ENCODE results near the gene PPIL1. TPM values are rescaled to one million over a fixed set of nuclear protein-coding genes. Genes with fewer than 3 reads are reported as not detected.
"Not testable (repeated sequence)": the region's sequence is repeated elsewhere in the genome, so short reads cannot be mapped to it uniquely, and the experiment has no call there.

Gene PPIL1
- total RNA-seq, 1 donor from 2014 or later = 18.9 TPM

DNA sequence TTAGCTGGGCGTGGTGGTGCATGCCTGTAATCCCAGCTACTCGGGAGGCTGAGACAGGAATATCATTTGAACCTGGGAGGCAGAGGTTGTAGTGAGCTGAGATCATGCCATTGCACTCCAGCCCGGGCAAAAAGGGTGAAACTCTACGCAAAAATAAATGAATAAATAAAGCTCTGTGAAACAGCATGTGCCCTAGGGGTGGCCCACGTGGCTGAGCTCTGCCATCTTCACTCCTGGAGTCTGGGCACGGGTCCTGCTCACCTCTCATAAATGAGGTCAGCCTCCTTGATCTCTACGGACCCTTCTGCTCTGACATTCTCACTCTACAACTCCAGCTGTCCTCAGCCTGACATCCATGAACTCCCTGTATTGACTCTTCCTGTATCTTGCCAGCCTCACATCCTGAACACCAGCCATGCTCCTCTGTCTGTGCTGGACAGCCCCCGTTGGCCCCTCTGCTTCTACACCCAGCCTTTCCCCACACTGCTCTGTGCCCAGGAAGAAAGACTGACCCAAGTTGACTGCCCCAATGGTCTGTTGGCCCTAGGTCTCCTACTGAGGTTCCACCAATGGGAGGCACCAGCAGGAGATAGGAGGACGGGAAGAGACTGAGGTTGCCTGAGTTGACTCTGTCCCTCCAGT is 57.3 kb downstream of the PPIL1 start:
- Histone ChIP-seq H3K4me3 (no peak overlapping the region), H3K27me3 (no peaks in the 10 kb centered on the region), H3K9me3 (no peaks in the 10 kb centered on the region), H3K36me3 (no peaks in the 10 kb centered on the region), H3K27ac (no peak overlapping the region), H3K4me1 (peaks cover 8% of the 10 kb centered on the region)
- no peak for DNase-seq (ENCODE audit: extremely low spot score in 2 of 2)
- TF ChIP-seq POLR2A (IDR thresholded peaks at IDR 0.05) (no peak), POLR2AphosphoS5 (IDR thresholded peaks at IDR 0.05; ENCODE audit: insufficient read depth in 1 of 2, low read depth in 1 of 2) (no peak)
- TF ChIP-seq, protein P1, sequence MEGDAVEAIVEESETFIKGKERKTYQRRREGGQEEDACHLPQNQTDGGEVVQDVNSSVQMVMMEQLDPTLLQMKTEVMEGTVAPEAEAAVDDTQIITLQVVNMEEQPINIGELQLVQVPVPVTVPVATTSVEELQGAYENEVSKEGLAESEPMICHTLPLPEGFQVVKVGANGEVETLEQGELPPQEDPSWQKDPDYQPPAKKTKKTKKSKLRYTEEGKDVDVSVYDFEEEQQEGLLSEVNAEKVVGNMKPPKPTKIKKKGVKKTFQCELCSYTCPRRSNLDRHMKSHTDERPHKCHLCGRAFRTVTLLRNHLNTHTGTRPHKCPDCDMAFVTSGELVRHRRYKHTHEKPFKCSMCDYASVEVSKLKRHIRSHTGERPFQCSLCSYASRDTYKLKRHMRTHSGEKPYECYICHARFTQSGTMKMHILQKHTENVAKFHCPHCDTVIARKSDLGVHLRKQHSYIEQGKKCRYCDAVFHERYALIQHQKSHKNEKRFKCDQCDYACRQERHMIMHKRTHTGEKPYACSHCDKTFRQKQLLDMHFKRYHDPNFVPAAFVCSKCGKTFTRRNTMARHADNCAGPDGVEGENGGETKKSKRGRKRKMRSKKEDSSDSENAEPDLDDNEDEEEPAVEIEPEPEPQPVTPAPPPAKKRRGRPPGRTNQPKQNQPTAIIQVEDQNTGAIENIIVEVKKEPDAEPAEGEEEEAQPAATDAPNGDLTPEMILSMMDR (IDR thresholded peaks at IDR 0.05) = no peak
- intact Hi-C loops (cut with DNase I) = no loop called here

GRCh38 chr6:36815962-36816735 is 58.5 kb downstream of the PPIL1 start:
- peaks cover 4% of the 10 kb centered on the region for H3K4me1 ChIP-seq
- no peaks in the 10 kb centered on the region for H3K9me3 ChIP-seq
- intact Hi-C loops (cut with DNase I) = no loop called here
- DNase-seq (ENCODE audit: extremely low spot score in 2 of 2) = no peak
- no peak overlapping the region for H3K4me3 ChIP-seq
- no peaks in the 10 kb centered on the region for H3K36me3 ChIP-seq
- no peaks in the 10 kb centered on the region for H3K27me3 ChIP-seq
- H3K27ac ChIP-seq = no peak overlapping the region
- TF ChIP-seq POLR2AphosphoS5 (IDR thresholded peaks at IDR 0.05; ENCODE audit: insufficient read depth in 1 of 2, low read depth in 1 of 2) (no peak), POLR2A (IDR thresholded peaks at IDR 0.05) (no peak)
- TF ChIP-seq, protein P1 (IDR thresholded peaks at IDR 0.05) = no peak

DNA sequence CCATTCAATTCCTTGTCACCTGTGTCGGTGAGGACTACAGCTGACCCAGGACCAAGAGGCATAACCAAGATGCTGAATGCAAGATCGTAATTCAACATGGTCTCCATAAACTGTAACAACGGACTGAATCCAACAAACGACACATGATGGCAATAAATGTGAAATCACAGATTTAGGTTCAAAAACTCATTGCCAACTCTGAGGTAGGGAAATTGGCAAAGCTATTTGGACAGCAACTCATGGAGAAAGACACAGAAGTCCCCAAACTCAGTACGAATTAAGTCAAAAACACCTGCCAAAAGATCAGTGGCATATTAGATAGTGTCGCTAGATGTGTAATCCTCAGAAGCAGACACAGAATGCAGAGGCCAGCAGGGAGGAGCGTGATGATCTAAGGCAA is 60.4 kb downstream of the PPIL1 start:
- Histone ChIP-seq H3K27ac (no peak overlapping the region), H3K4me3 (no peak overlapping the region), H3K27me3 (no peaks in the 10 kb centered on the region), H3K4me1 (no peaks in the 10 kb centered on the region), H3K9me3 (no peaks in the 10 kb centered on the region), H3K36me3 (no peaks in the 10 kb centered on the region)
- intact Hi-C loops (cut with DNase I) = no loop called here
- TF ChIP-seq POLR2A (IDR thresholded peaks at IDR 0.05) (no peak), POLR2AphosphoS5 (IDR thresholded peaks at IDR 0.05; ENCODE audit: insufficient read depth in 1 of 2, low read depth in 1 of 2) (no peak)
- TF ChIP-seq, protein P1 (IDR thresholded peaks at IDR 0.05) = no peak
- no peak for DNase-seq (ENCODE audit: extremely low spot score in 2 of 2)

DNA sequence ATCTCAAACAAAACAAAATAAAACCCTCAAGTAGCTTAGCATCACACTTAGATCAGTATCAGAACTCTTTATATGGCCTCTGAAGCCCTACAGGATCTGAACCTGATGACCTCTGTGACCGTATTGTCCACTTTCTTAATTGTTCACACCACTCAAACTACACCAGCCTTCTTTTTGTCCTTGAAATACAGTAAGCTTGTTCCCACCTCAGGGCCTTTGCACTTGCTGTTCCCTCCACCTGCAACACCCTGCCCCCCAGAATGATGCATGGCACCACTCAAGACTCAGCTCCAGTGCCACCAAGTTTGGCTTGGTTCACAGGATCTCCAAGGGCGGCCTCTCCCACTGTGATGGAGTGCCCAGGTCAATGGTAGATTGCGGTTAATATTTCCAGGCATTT is 61.1 kb downstream of the PPIL1 start:
- TF ChIP-seq POLR2A (IDR thresholded peaks at IDR 0.05) (no peak), POLR2AphosphoS5 (IDR thresholded peaks at IDR 0.05; ENCODE audit: insufficient read depth in 1 of 2, low read depth in 1 of 2) (no peak)
- TF ChIP-seq, protein P1 (IDR thresholded peaks at IDR 0.05) = no peak
- H3K9me3 ChIP-seq = no peaks in the 10 kb centered on the region
- intact Hi-C loops (cut with DNase I) = no loop called here
- H3K4me1 ChIP-seq = no peaks in the 10 kb centered on the region
- H3K27me3 ChIP-seq = no peaks in the 10 kb centered on the region
- H3K36me3 ChIP-seq = no peaks in the 10 kb centered on the region
- no peak overlapping the region for H3K4me3 ChIP-seq
- DNase-seq (ENCODE audit: extremely low spot score in 2 of 2) = no peak
- no peak overlapping the region for H3K27ac ChIP-seq

DNA sequence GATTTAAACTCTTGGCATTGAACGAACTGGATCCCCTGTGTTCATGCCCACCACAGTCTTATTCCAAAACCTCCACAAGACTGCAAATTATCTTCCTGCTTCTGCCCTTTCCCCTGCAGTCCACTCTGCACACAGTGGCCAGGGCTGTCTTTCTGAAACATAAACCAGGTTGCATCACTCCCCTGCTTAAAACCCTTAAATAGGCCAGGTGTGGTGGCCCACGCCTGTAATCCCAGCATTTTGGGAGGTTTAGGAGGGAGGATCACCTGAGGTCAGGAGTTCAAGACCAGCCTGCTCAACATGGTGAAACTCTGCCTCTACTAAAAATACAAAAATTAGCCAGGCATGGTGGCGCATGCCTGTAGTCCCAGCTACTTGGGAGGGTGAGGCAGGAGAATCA is 61.6 kb downstream of the PPIL1 start:
- H3K4me3 ChIP-seq; H3K4me1 ChIP-seq; H3K36me3 ChIP-seq; H3K9me3 ChIP-seq; DNase-seq (ENCODE audit: extremely low spot score in 2 of 2); intact Hi-C loops (cut with DNase I); H3K27ac ChIP-seq; H3K27me3 ChIP-seq: not testable (repeated sequence)

All from vagina (tissue), 2 donors.